GM23248 (cell line): ENCODE data around the gene XIRP1. TPM values are rescaled to one million over a fixed set of nuclear protein-coding genes. Genes with fewer than 3 reads are reported as not detected.

Source experiments
- DNase-seq: peaks from one replicate; pipeline ENCODE4 v3.0.0-alpha.2; 2015
- H2AFZ ChIP-seq: fragments of 200-600 bp; sonication (generic); 2 replicates; pipeline ENCODE4 v1.6.1; 2016; ENCODE audit warnings: antibody characterized with exemption
- H3F3A ChIP-seq: fragments of 200-600 bp; sonication (generic); 2 replicates; pipeline ENCODE4 v1.6.1; 2016; ENCODE audit warnings: mild to moderate bottlenecking, antibody characterized with exemption, mixed run types; ENCODE audit not compliant: insufficient read depth
- H3K27ac ChIP-seq: fragments of 200-600 bp; sonication (generic); 2 replicates; pipeline ENCODE4 v1.5.1; 2016; ENCODE audit warnings: mild to moderate bottlenecking
- H3K27me3 ChIP-seq: fragments of 200-600 bp; sonication (generic); replicated peaks from 2 replicates; pipeline ENCODE4 v1.6.1; 2016; ENCODE audit warnings: mild to moderate bottlenecking; ENCODE audit not compliant: insufficient read depth
- H3K36me3 ChIP-seq: fragments of 200-600 bp; sonication (generic); 2 replicates; pipeline ENCODE4 v1.6.1; 2016; ENCODE audit warnings: low read depth, mild to moderate bottlenecking
- H3K4me1 ChIP-seq: fragments of 200-600 bp; sonication (generic); 2 replicates; pipeline ENCODE4 v1.6.1; 2016; ENCODE audit warnings: mild to moderate bottlenecking; ENCODE audit not compliant: insufficient read depth
- H3K4me2 ChIP-seq: fragments of 200-600 bp; sonication (generic); one replicate; pipeline ENCODE4 v1.6.1; 2016; ENCODE audit warnings: mild to moderate bottlenecking; ENCODE audit not compliant: unreplicated experiment
- H3K4me3 ChIP-seq: fragments of 200-600 bp; sonication (generic); 2 replicates; pipeline ENCODE4 v1.5.1; 2016; ENCODE audit warnings: mild to moderate bottlenecking
- H3K79me2 ChIP-seq: fragments of 200-600 bp; sonication (generic); 2 replicates; pipeline ENCODE4 v1.6.1; 2016; ENCODE audit warnings: mild to moderate bottlenecking; ENCODE audit not compliant: insufficient read depth
- H3K9ac ChIP-seq: fragments of 200-600 bp; sonication (generic); 2 replicates; pipeline ENCODE4 v1.6.1; 2016; ENCODE audit warnings: mild to moderate bottlenecking
- H3K9me2 ChIP-seq: fragments of 200-600 bp; sonication (generic); 2 replicates; pipeline ENCODE4 v1.6.1; 2016; ENCODE audit warnings: mixed run types, mild to moderate bottlenecking, moderate library complexity; ENCODE audit not compliant: insufficient read depth
- H3K9me3 ChIP-seq: fragments of 200-600 bp; sonication (generic); one replicate; pipeline ENCODE4 v1.6.1; 2017; ENCODE audit warnings: low read depth
- H4K20me1 ChIP-seq: fragments of 200-600 bp; sonication (generic); 2 replicates; pipeline ENCODE4 v1.6.0; 2016; ENCODE audit not compliant: insufficient read depth
- EZH2 ChIP-seq: fragments of 200-600 bp; sonication (generic); IDR thresholded peaks from 2 replicates; pipeline ENCODE4 v1.6.1; 2018; ENCODE audit warnings: antibody characterized with exemption, mild to moderate bottlenecking; ENCODE audit not compliant: insufficient read depth, poor library complexity, severe bottlenecking
- EZH2phosphoT487 ChIP-seq: fragments of 200-600 bp; sonication (generic); IDR thresholded peaks from 2 replicates; pipeline ENCODE4 v1.6.1; 2018; ENCODE audit warnings: antibody characterized with exemption, moderate library complexity, mild to moderate bottlenecking, low read depth; ENCODE audit not compliant: insufficient read depth
- WGBS, 2 experiments: methylation state at CpG; one replicate each; pipeline ENCODE4 v1.1.6; 2015 to 2017; ENCODE audit warnings: low lambda C conversion rate in 2 of 2, low coverage in 1 of 2; ENCODE audit errors: missing lambda C conversion rate in 2 of 2; 5-methylcytosine and 5-hydroxymethylcytosine counted together
- in situ Hi-C: fragments of 300-500 bp; cut with MboI; formaldehyde crosslinking; loops from 2 replicates; pipeline ENCODE4 v1.15.0; 2020
- polyA plus RNA-seq: library from polyadenylated mRNA; unstranded; fragments of >200 nt; fragmentation: Nextera tagmentation; extraction: Ambion mirVana; gene quantifications from 2 replicates; pipeline ENCODE4 v1.2.1, GENCODE V29; 2016
- total RNA-seq: library from RNA; depleted of rRNA; stranded (reverse); fragments of >200 nt; shearing (Covaris generic); gene quantifications from 2 replicates; pipeline ENCODE4 v1.2.3, GENCODE V29; 2014; rRNA removed

The XIRP1 gene, protein sequence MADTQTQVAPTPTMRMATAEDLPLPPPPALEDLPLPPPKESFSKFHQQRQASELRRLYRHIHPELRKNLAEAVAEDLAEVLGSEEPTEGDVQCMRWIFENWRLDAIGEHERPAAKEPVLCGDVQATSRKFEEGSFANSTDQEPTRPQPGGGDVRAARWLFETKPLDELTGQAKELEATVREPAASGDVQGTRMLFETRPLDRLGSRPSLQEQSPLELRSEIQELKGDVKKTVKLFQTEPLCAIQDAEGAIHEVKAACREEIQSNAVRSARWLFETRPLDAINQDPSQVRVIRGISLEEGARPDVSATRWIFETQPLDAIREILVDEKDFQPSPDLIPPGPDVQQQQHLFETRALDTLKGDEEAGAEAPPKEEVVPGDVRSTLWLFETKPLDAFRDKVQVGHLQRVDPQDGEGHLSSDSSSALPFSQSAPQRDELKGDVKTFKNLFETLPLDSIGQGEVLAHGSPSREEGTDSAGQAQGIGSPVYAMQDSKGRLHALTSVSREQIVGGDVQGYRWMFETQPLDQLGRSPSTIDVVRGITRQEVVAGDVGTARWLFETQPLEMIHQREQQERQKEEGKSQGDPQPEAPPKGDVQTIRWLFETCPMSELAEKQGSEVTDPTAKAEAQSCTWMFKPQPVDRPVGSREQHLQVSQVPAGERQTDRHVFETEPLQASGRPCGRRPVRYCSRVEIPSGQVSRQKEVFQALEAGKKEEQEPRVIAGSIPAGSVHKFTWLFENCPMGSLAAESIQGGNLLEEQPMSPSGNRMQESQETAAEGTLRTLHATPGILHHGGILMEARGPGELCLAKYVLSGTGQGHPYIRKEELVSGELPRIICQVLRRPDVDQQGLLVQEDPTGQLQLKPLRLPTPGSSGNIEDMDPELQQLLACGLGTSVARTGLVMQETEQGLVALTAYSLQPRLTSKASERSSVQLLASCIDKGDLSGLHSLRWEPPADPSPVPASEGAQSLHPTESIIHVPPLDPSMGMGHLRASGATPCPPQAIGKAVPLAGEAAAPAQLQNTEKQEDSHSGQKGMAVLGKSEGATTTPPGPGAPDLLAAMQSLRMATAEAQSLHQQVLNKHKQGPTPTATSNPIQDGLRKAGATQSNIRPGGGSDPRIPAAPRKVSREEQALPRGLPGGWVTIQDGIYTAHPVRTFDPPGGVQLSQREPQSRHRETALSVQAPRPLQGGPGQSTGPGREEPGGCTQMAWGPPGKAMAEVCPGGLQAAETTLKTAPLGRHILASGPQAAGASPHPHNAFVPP (N-terminal part only)
- total RNA-seq = not detected in 2 replicates
- polyA plus RNA-seq = not detected in 2 replicates

- no peaks in the 10 kb centered on the region for H3F3A ChIP-seq
- H3K4me2 ChIP-seq = no peak within 1 kb of the TSS
- no peak within 1 kb of the TSS for H3K4me3 ChIP-seq
- no peaks in the 10 kb centered on the region for H3K27me3 ChIP-seq
- no peaks in the 10 kb centered on the region for H3K79me2 ChIP-seq
- in situ Hi-C loops = no loop called here
- H4K20me1 ChIP-seq = no peaks in the 10 kb centered on the region
- H3K4me1 ChIP-seq = no peaks in the 10 kb centered on the region
- no peak for TF ChIP-seq EZH2phosphoT487
- TF ChIP-seq EZH2 = no peak
- no peak for DNase-seq
- WGBS, 2 experiments = 77 to 81% methylated on average over 9 of the region's 9 CpGs
- no peaks in the 10 kb centered on the region for H3K9me2 ChIP-seq
- H2AFZ ChIP-seq = no peak within 1 kb of the TSS
- no peak within 1 kb of the TSS for H3K27ac ChIP-seq
- no peak within 1 kb of the TSS for H3K9ac ChIP-seq
- H3K36me3 ChIP-seq = no peaks in the 10 kb centered on the region
- no peaks in the 10 kb centered on the region for H3K9me3 ChIP-seq
Measured at GRCh38 chr3:39192490-39193092, at the start of gene XIRP1. Gene XIRP1, minus strand, starts transcription at chr3:39192595. Its CDS starts 3,150 bp downstream, at chr3:39189445.

GRCh38 chr3:39241561-39241960 is 49.2 kb upstream of the XIRP1 start:
- no peaks in the 10 kb centered on the region for H4K20me1 ChIP-seq
- no peak overlapping the region for H3K4me2 ChIP-seq
- in situ Hi-C loops = no loop called here
- no peaks in the 10 kb centered on the region for H3K36me3 ChIP-seq
- H3F3A ChIP-seq = no peaks in the 10 kb centered on the region
- H3K79me2 ChIP-seq = no peaks in the 10 kb centered on the region
- peaks cover 32% of the 10 kb centered on the region for H3K27me3 ChIP-seq
- no peak overlapping the region for H3K27ac ChIP-seq
- H3K9me3 ChIP-seq = no peaks in the 10 kb centered on the region
- H3K9me2 ChIP-seq = no peaks in the 10 kb centered on the region
- no peak overlapping the region for H3K9ac ChIP-seq
- TF ChIP-seq EZH2phosphoT487 (no peak), EZH2 (no peak)
- no peak for DNase-seq
- no peak overlapping the region for H2AFZ ChIP-seq
- H3K4me3 ChIP-seq = no peak overlapping the region
- H3K4me1 ChIP-seq = no peaks in the 10 kb centered on the region

GRCh38 chr3:39237027-39237426 is 44.6 kb upstream of the XIRP1 start:
- in situ Hi-C loops = no loop called here
- TF ChIP-seq EZH2phosphoT487 (no peak), EZH2 (no peak)
- no peak overlapping the region for H2AFZ ChIP-seq
- peaks cover 33% of the 10 kb centered on the region for H3K27me3 ChIP-seq
- no peak overlapping the region for H3K9ac ChIP-seq
- H3K4me1 ChIP-seq = no peaks in the 10 kb centered on the region
- no peaks in the 10 kb centered on the region for H3K36me3 ChIP-seq
- no peak overlapping the region for H3K4me3 ChIP-seq
- no peaks in the 10 kb centered on the region for H3K79me2 ChIP-seq
- H3K27ac ChIP-seq = no peak overlapping the region
- DNase-seq = no peak
- WGBS, 2 experiments = 47 to 48% methylated on average over 6 of the region's 6 CpGs
- no peak overlapping the region for H3K4me2 ChIP-seq
- no peaks in the 10 kb centered on the region for H3K9me2 ChIP-seq
- H3K9me3 ChIP-seq = no peaks in the 10 kb centered on the region
- H4K20me1 ChIP-seq = no peaks in the 10 kb centered on the region
- H3F3A ChIP-seq = no peaks in the 10 kb centered on the region

GRCh38 chr3:39234651-39235050 is 42.3 kb upstream of the XIRP1 start:
- Histone ChIP-seq H3K36me3 (no peaks in the 10 kb centered on the region), H3K4me1 (no peaks in the 10 kb centered on the region), H3K9me2 (no peaks in the 10 kb centered on the region), H4K20me1 (no peaks in the 10 kb centered on the region), H3K27me3 (peaks cover 33% of the 10 kb centered on the region; the same call in 1 of the 2 replicates), H3K9ac (no peak overlapping the region), H3F3A (no peaks in the 10 kb centered on the region), H3K4me3 (no peak overlapping the region), H3K4me2 (no peak overlapping the region), H3K27ac (no peak overlapping the region), H2AFZ (no peak overlapping the region), H3K79me2 (no peaks in the 10 kb centered on the region), H3K9me3 (no peaks in the 10 kb centered on the region)
- no peak for DNase-seq
- in situ Hi-C loops = no loop called here
- TF ChIP-seq EZH2 (no peak), EZH2phosphoT487 (no peak)
- 46 to 55% methylated on average over 2 of the region's 2 CpGs for WGBS, 2 experiments
